ENCODE results near the gene PCDHGA7. TPM values are rescaled to one million over a fixed set of nuclear protein-coding genes. Genes with fewer than 3 reads are reported as not detected.
"Not testable (repeated sequence)": the region's sequence is repeated elsewhere in the genome, so short reads cannot be mapped to it uniquely, and the experiment has no call there.

The PCDHGA7 gene
- total RNA-seq, 1 experiment from 2014 or later: 0.17 TPM

DNA sequence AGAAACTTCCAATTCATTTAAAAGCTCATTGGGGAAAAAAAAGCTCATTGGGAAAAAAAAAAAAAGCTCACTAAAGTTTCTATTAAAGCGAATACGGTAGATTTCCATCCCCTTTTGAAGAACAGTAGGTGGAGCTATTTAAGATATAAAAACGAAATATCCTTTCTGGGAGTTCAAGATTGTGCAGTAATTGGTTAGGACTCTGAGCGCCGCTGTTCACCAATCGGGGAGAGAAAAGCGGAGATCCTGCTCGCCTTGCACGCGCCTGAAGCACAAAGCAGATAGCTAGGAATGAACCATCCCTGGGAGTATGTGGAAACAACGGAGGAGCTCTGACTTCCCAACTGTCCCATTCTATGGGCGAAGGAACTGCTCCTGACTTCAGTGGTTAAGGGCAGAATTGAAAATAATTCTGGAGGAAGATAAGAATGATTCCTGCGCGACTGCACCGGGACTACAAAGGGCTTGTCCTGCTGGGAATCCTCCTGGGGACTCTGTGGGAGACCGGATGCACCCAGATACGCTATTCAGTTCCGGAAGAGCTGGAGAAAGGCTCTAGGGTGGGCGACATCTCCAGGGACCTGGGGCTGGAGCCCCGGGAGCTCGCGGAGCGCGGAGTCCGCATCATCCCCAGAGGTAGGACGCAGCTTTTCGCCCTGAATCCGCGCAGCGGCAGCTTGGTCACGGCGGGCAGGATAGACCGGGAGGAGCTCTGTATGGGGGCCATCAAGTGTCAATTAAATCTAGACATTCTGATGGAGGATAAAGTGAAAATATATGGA is 48.0 kb downstream of the PCDHGA7 start, which contains the start of gene PCDHGA12:
Gene PCDHGA12, plus strand, starts transcription at position 176 of the 782 bp plus-strand sequence. Its CDS starts 253 bp downstream, at position 429.
- DNase-seq (ENCODE audit: low read depth): no peak

DNA sequence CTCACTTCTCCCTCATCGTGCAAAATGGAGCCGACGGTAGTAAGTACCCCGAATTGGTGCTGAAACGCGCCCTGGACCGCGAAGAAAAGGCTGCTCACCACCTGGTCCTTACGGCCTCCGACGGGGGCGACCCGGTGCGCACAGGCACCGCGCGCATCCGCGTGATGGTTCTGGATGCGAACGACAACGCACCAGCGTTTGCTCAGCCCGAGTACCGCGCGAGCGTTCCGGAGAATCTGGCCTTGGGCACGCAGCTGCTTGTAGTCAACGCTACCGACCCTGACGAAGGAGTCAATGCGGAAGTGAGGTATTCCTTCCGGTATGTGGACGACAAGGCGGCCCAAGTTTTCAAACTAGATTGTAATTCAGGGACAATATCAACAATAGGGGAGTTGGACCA is 48.7 kb downstream of the PCDHGA7 start:
- DNase-seq (ENCODE audit: low read depth): no peak

DNA sequence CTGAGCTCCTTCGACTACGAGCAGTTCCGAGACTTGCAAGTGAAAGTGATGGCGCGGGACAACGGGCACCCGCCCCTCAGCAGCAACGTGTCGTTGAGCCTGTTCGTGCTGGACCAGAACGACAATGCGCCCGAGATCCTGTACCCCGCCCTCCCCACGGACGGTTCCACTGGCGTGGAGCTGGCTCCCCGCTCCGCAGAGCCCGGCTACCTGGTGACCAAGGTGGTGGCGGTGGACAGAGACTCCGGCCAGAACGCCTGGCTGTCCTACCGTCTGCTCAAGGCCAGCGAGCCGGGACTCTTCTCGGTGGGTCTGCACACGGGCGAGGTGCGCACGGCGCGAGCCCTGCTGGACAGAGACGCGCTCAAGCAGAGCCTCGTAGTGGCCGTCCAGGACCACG is 49.8 kb downstream of the PCDHGA7 start:
- DNase-seq (ENCODE audit: low read depth): not testable (repeated sequence)

DNA sequence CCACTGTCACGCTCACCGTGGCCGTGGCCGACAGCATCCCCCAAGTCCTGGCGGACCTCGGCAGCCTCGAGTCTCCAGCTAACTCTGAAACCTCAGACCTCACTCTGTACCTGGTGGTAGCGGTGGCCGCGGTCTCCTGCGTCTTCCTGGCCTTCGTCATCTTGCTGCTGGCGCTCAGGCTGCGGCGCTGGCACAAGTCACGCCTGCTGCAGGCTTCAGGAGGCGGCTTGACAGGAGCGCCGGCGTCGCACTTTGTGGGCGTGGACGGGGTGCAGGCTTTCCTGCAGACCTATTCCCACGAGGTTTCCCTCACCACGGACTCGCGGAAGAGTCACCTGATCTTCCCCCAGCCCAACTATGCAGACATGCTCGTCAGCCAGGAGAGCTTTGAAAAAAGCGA is 50.2 kb downstream of the PCDHGA7 start:
- not testable (repeated sequence) for DNase-seq (ENCODE audit: low read depth)

- DNase-seq (ENCODE audit: low read depth): no peak
Measured at GRCh38 chr5:141434006-141434405, 51.5 kb downstream of the PCDHGA7 start.

Other genes with a start within 250 kb of the PCDHGA7 start
- not detected in 2 replicates for gene PCDHB5, start 247.5 kb upstream of the PCDHGA7 start, total RNA-seq (2014; rRNA removed; shearing (Covaris generic))
- gene PCDHB6, start 232.7 kb upstream of the PCDHGA7 start, total RNA-seq (2014; rRNA removed; shearing (Covaris generic)): 0.49 and 0.62 TPM in 2 replicates
- 1.7 and 2.1 TPM in 2 replicates for gene PCDHB7, start 210.1 kb upstream of the PCDHGA7 start, total RNA-seq (2014; rRNA removed; shearing (Covaris generic))
- gene PCDHB8, start 205.0 kb upstream of the PCDHGA7 start, total RNA-seq (2014; rRNA removed; shearing (Covaris generic)): 0.98 and 3.8 TPM in 2 replicates
- 3.0 and 8.6 TPM in 2 replicates for gene PCDHB16, start 200.4 kb upstream of the PCDHGA7 start, total RNA-seq (2014; rRNA removed; shearing (Covaris generic))
- gene PCDHB9, start 195.6 kb upstream of the PCDHGA7 start, total RNA-seq (2014; rRNA removed; shearing (Covaris generic)): 1.6 and 9.3 TPM in 2 replicates
- gene PCDHB10, start 190.4 kb upstream of the PCDHGA7 start, total RNA-seq (2014; rRNA removed; shearing (Covaris generic)): 0.49 and 1.3 TPM in 2 replicates
- gene PCDHB11, start 183.1 kb upstream of the PCDHGA7 start, total RNA-seq (2014; rRNA removed; shearing (Covaris generic)): 0.25 and 0.49 TPM in 2 replicates
- gene PCDHB12, start 174.0 kb upstream of the PCDHGA7 start, total RNA-seq (2014; rRNA removed; shearing (Covaris generic)): 1.7 and 2.6 TPM in 2 replicates
- 0.39 and 0.42 TPM in 2 replicates for gene PCDHB13, start 168.8 kb upstream of the PCDHGA7 start, total RNA-seq (2014; rRNA removed; shearing (Covaris generic))
- 0.44 and 1.9 TPM in 2 replicates for gene PCDHB14, start 159.4 kb upstream of the PCDHGA7 start, total RNA-seq (2014; rRNA removed; shearing (Covaris generic))
- gene PCDHB15, start 137.3 kb upstream of the PCDHGA7 start, total RNA-seq (2014; rRNA removed; shearing (Covaris generic)): 0.17 TPM in 1 of 2 replicates, not detected in the other
- 0.05 TPM in 1 of 2 replicates, not detected in the other for gene SLC25A2, start 78.7 kb upstream of the PCDHGA7 start, total RNA-seq (2014; rRNA removed; shearing (Covaris generic))
- gene TAF7, start 62.0 kb upstream of the PCDHGA7 start, total RNA-seq (2014; rRNA removed; shearing (Covaris generic)): 52.8 and 84.2 TPM in 2 replicates
- gene PCDHGA1, start 52.2 kb upstream of the PCDHGA7 start, total RNA-seq (2014; rRNA removed; shearing (Covaris generic)): 0.71 and 0.89 TPM in 2 replicates
- gene PCDHGA2, start 44.0 kb upstream of the PCDHGA7 start, total RNA-seq (2014; rRNA removed; shearing (Covaris generic)): 0.22 and 0.32 TPM in 2 replicates
- 0.49 TPM in 1 of 2 replicates, not detected in the other for gene PCDHGA3, start 38.9 kb upstream of the PCDHGA7 start, total RNA-seq (2014; rRNA removed; shearing (Covaris generic))
- gene PCDHGB1, start 32.6 kb upstream of the PCDHGA7 start, total RNA-seq (2014; rRNA removed; shearing (Covaris generic)): 3.3 and 4.9 TPM in 2 replicates
- gene PCDHGA4, start 27.7 kb upstream of the PCDHGA7 start, total RNA-seq (2014; rRNA removed; shearing (Covaris generic)): 0.17 and 0.91 TPM in 2 replicates
- 0.25 and 0.57 TPM in 2 replicates for gene PCDHGB2, start 22.7 kb upstream of the PCDHGA7 start, total RNA-seq (2014; rRNA removed; shearing (Covaris generic))
- 0.02 and 0.10 TPM in 2 replicates for gene PCDHGA5, start 18.6 kb upstream of the PCDHGA7 start, total RNA-seq (2014; rRNA removed; shearing (Covaris generic))
- gene PCDHGB3, start 12.5 kb upstream of the PCDHGA7 start, total RNA-seq (2014; rRNA removed; shearing (Covaris generic)): 0.49 and 0.54 TPM in 2 replicates
- 0.07 and 1.1 TPM in 2 replicates for gene PCDHGA6, start 8.9 kb upstream of the PCDHGA7 start, total RNA-seq (2014; rRNA removed; shearing (Covaris generic))
- gene PCDHGB4, start 5.0 kb downstream of the PCDHGA7 start, total RNA-seq (2014; rRNA removed; shearing (Covaris generic)): not detected in 2 replicates
- gene PCDHGA8, start 9.9 kb downstream of the PCDHGA7 start, total RNA-seq (2014; rRNA removed; shearing (Covaris generic)): 0.07 TPM in 1 of 2 replicates, not detected in the other
- not detected in 2 replicates for gene PCDHGB5, start 15.2 kb downstream of the PCDHGA7 start, total RNA-seq (2014; rRNA removed; shearing (Covaris generic))
- 0.02 and 0.17 TPM in 2 replicates for gene PCDHGA9, start 20.0 kb downstream of the PCDHGA7 start, total RNA-seq (2014; rRNA removed; shearing (Covaris generic))
- 0.02 TPM in 1 of 2 replicates, not detected in the other for gene PCDHGB6, start 25.3 kb downstream of the PCDHGA7 start, total RNA-seq (2014; rRNA removed; shearing (Covaris generic))
- 0.71 and 0.89 TPM in 2 replicates for gene PCDHGA10, start 30.2 kb downstream of the PCDHGA7 start, total RNA-seq (2014; rRNA removed; shearing (Covaris generic))
- gene PCDHGB7, start 34.9 kb downstream of the PCDHGA7 start, total RNA-seq (2014; rRNA removed; shearing (Covaris generic)): 7.1 and 7.7 TPM in 2 replicates
- gene PCDHGA11, start 38.3 kb downstream of the PCDHGA7 start, total RNA-seq (2014; rRNA removed; shearing (Covaris generic)): 0.05 TPM in 1 of 2 replicates, not detected in the other
- gene PCDHGA12, start 47.8 kb downstream of the PCDHGA7 start, total RNA-seq (2014; rRNA removed; shearing (Covaris generic)): 0.39 TPM in 1 of 2 replicates, not detected in the other
- 41.3 and 88.4 TPM in 2 replicates for gene PCDHGC3, start 93.2 kb downstream of the PCDHGA7 start, total RNA-seq (2014; rRNA removed; shearing (Covaris generic))
- gene PCDHGC4, start 102.3 kb downstream of the PCDHGA7 start, total RNA-seq (2014; rRNA removed; shearing (Covaris generic)): 0.25 and 0.69 TPM in 2 replicates
- gene PCDHGC5, start 106.3 kb downstream of the PCDHGA7 start, total RNA-seq (2014; rRNA removed; shearing (Covaris generic)): 2.0 and 2.2 TPM in 2 replicates
- 32.8 and 77.0 TPM in 2 replicates for gene DIAPH1, start 236.3 kb downstream of the PCDHGA7 start, total RNA-seq (2014; rRNA removed; shearing (Covaris generic))

All from M059J (cell line).